IMR-90 (cell line): ENCODE results near the gene GLCE.

ENCODE experiments used
- BHLHE40 ChIP-seq: fragments of 150-350 bp; IDR thresholded peaks from 2 replicates; pipeline ENCODE4 v1.6.1; 2016; ENCODE audit warnings: mild to moderate bottlenecking, low read depth, low read length
- CEBPB ChIP-seq: IDR thresholded peaks from 2 replicates; pipeline ENCODE4 v1.6.1; 2012; ENCODE audit warnings: low read depth, low read length, improper control_type of control experiment
- CHD1 ChIP-seq: IDR thresholded peaks from 2 replicates; pipeline ENCODE4 v1.6.1; 2012; ENCODE audit warnings: low read depth, low read length, improper control_type of control experiment
- MAFK ChIP-seq: IDR thresholded peaks from 2 replicates; pipeline ENCODE4 v1.6.1; 2012; ENCODE audit warnings: low read depth, low read length, improper control_type of control experiment
- MXI1 ChIP-seq: IDR thresholded peaks from 2 replicates; pipeline ENCODE4 v1.6.1; 2012; ENCODE audit warnings: low read depth, mild to moderate bottlenecking, low read length, moderate library complexity, borderline replicate concordance
- POLR2A ChIP-seq: IDR thresholded peaks from 2 replicates; pipeline ENCODE4 v1.6.1; 2012; ENCODE audit warnings: mild to moderate bottlenecking, low read depth, low read length
- RAD21 ChIP-seq: IDR thresholded peaks from 2 replicates; pipeline ENCODE4 v1.6.1; 2012; ENCODE audit warnings: low read length, improper control_type of control experiment
- RCOR1 ChIP-seq: IDR thresholded peaks from 2 replicates; pipeline ENCODE4 v1.6.1; 2012; ENCODE audit warnings: mild to moderate bottlenecking, low read length, improper control_type of control experiment; ENCODE audit not compliant: insufficient replicate concordance
- RFX5 ChIP-seq: IDR thresholded peaks from 2 replicates; pipeline ENCODE4 v1.8.0; 2012; ENCODE audit warnings: low read depth, mild to moderate bottlenecking, low read length, moderate library complexity
- SMC3 ChIP-seq: fragments of 150-350 bp; IDR thresholded peaks from 2 replicates; pipeline ENCODE4 v1.6.1; 2016; ENCODE audit warnings: low read depth, mild to moderate bottlenecking, antibody characterized with exemption, low read length, moderate library complexity
- TF ChIP-seq, protein P1 (sequence below): fragments of 150-350 bp; IDR thresholded peaks from 2 replicates; pipeline ENCODE4 v1.6.1; 2016; ENCODE audit warnings: low read depth, mild to moderate bottlenecking, low read length, moderate library complexity, borderline replicate concordance
- TF ChIP-seq, protein P2 (sequence below): conservative IDR thresholded peaks from 2 replicates; pipeline ENCODE4 v1.5.1; 2012; ENCODE audit warnings: mild to moderate bottlenecking, low read depth, low read length, improper control_type of control experiment
- TF ChIP-seq, protein P3 (sequence below): fragments of 150-350 bp; IDR thresholded peaks from 2 replicates; pipeline ENCODE4 v1.6.1; 2017; ENCODE audit warnings: mild to moderate bottlenecking, antibody characterized with exemption, low read length, low read depth

DNA sequence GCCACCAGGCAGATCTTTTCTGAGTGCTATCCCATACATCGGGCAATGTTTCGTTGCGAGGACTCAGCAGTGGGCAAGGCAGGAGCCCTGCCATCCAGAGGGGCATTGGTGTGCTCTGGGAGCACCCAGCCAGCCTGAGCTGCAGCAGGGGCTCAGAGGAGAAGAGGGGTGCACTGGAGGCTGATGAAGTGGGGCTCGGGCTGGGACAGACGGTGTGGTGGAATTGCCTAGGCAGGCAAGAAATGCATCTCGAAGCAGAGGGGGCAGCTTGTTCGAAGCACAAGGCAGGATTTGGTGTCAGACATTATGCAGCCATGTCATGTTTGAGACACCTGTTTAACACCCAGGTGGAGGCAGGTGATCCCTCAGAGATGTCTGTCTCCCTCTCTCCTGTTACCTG lies 157.6 kb downstream of the GLCE start:
- TF ChIP-seq, protein P1, sequence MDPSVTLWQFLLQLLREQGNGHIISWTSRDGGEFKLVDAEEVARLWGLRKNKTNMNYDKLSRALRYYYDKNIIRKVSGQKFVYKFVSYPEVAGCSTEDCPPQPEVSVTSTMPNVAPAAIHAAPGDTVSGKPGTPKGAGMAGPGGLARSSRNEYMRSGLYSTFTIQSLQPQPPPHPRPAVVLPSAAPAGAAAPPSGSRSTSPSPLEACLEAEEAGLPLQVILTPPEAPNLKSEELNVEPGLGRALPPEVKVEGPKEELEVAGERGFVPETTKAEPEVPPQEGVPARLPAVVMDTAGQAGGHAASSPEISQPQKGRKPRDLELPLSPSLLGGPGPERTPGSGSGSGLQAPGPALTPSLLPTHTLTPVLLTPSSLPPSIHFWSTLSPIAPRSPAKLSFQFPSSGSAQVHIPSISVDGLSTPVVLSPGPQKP, result no peak
- TF ChIP-seq, protein P2, sequence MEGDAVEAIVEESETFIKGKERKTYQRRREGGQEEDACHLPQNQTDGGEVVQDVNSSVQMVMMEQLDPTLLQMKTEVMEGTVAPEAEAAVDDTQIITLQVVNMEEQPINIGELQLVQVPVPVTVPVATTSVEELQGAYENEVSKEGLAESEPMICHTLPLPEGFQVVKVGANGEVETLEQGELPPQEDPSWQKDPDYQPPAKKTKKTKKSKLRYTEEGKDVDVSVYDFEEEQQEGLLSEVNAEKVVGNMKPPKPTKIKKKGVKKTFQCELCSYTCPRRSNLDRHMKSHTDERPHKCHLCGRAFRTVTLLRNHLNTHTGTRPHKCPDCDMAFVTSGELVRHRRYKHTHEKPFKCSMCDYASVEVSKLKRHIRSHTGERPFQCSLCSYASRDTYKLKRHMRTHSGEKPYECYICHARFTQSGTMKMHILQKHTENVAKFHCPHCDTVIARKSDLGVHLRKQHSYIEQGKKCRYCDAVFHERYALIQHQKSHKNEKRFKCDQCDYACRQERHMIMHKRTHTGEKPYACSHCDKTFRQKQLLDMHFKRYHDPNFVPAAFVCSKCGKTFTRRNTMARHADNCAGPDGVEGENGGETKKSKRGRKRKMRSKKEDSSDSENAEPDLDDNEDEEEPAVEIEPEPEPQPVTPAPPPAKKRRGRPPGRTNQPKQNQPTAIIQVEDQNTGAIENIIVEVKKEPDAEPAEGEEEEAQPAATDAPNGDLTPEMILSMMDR, result no peak
- TF ChIP-seq POLR2A (no peak), RAD21 (no peak), CHD1 (no peak), CEBPB (no peak), SMC3 (no peak), MXI1 (no peak), MAFK (no peak), BHLHE40 (no peak), RFX5 (no peak), RCOR1 (no peak)
- TF ChIP-seq, protein P3, sequence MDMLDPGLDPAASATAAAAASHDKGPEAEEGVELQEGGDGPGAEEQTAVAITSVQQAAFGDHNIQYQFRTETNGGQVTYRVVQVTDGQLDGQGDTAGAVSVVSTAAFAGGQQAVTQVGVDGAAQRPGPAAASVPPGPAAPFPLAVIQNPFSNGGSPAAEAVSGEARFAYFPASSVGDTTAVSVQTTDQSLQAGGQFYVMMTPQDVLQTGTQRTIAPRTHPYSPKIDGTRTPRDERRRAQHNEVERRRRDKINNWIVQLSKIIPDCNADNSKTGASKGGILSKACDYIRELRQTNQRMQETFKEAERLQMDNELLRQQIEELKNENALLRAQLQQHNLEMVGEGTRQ, result no peak
